Measurements from ENCODE around the gene MYBPC2.

The MYBPC2 gene

GRCh38 chr19:50511069-50511822 lies 78.6 kb downstream of the MYBPC2 start, which contains the start of gene JOSD2:
TSS of gene JOSD2 (minus strand) at chr19:50511191. CDS start at chr19:50510431, 760 bp downstream.
- no peaks in the 10 kb centered on the region for H3K27me3 ChIP-seq (ENCODE audit: control insufficient read depth, insufficient read depth, low read length, poor library complexity, severe bottlenecking)
- no peaks in the 10 kb centered on the region for H3K36me3 ChIP-seq (ENCODE audit: control insufficient read depth, insufficient read depth, low read length)
- H3K27ac ChIP-seq (ENCODE audit: insufficient read depth, low read depth, low read length, poor library complexity, severe bottlenecking), result peak within 1 kb of the TSS; percentile 88
- H3K9me3 ChIP-seq (ENCODE audit: control insufficient read depth, low read length), result no peaks in the 10 kb centered on the region
- peaks cover 17% of the 10 kb centered on the region for H3K4me1 ChIP-seq (ENCODE audit: control insufficient read depth, insufficient read depth, low read length)
- peak within 1 kb of the TSS; percentile 47 for H3K4me3 ChIP-seq (ENCODE audit: insufficient read depth, low read depth, low read length)
- WGBS, 2 experiments, result 21 to 24% methylated on average over 69 of the region's 69 CpGs

DNA sequence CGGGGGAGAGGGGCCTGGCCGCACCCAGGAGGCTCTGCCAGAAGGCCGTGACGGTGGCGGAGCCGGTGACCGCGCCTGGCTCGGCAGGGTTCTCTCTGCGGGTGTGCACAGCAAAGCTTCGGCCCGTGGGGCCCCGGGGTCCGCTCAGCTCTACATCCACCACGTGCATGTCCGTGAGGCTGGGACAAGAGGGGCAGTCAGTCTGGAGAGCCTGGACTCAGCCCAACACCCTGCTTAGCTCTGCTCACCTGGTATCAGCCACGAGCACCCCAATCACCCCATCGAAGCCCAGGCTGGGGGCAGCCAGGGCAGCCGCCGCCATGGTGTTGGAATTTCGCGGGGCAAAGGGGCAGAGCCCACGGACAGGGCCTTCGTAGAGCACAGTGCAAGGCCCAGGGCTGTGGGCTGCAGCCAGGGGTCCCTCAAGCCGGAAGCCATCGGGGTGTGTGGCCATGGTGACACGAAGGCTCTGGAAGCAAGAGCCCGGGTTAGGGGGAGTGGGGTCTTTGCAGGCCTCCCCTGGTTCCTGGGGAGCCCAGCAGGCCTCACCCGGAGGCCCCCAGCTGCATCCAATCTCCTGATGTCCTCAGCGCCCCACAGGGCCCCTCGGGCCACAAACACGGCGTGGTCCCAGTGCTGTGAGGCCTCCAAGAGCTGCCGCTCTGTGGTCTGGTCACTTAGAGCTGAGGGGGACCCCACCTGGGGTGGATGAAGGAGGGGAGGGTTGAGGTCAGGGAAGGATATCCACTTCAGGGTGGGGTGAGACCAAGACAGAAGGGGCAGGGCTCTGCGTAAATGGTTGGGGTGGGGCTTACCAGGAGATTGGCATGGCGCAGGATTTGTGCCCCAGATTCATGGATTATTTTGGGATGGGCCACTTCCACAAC lies 79.7 kb downstream of the MYBPC2 start:
- Histone ChIP-seq H3K4me3 (ENCODE audit: insufficient read depth, low read depth, low read length) (no peak overlapping the region), H3K4me1 (ENCODE audit: control insufficient read depth, insufficient read depth, low read length) (peaks cover 17% of the 10 kb centered on the region), H3K27ac (ENCODE audit: insufficient read depth, low read depth, low read length, poor library complexity, severe bottlenecking) (no peak overlapping the region), H3K9me3 (ENCODE audit: control insufficient read depth, low read length) (no peaks in the 10 kb centered on the region), H3K36me3 (ENCODE audit: control insufficient read depth, insufficient read depth, low read length) (peaks cover 3% of the 10 kb centered on the region), H3K27me3 (ENCODE audit: control insufficient read depth, insufficient read depth, low read length, poor library complexity, severe bottlenecking) (no peaks in the 10 kb centered on the region)
- 94% methylated on average over 36 of the region's 36 CpGs for WGBS, 2 experiments

GRCh38 chr19:50512999-50513745 lies 80.5 kb downstream of the MYBPC2 start:
- no peak overlapping the region for H3K4me3 ChIP-seq (ENCODE audit: insufficient read depth, low read depth, low read length)
- H3K9me3 ChIP-seq (ENCODE audit: control insufficient read depth, low read length), result no peaks in the 10 kb centered on the region
- H3K36me3 ChIP-seq (ENCODE audit: control insufficient read depth, insufficient read depth, low read length), result peaks cover 4% of the 10 kb centered on the region
- 83 to 88% methylated on average over 12 of the region's 12 CpGs for WGBS, 2 experiments
- H3K4me1 ChIP-seq (ENCODE audit: control insufficient read depth, insufficient read depth, low read length), result peaks cover 17% of the 10 kb centered on the region
- H3K27ac ChIP-seq (ENCODE audit: insufficient read depth, low read depth, low read length, poor library complexity, severe bottlenecking), result no peak overlapping the region
- H3K27me3 ChIP-seq (ENCODE audit: control insufficient read depth, insufficient read depth, low read length, poor library complexity, severe bottlenecking), result no peaks in the 10 kb centered on the region

DNA sequence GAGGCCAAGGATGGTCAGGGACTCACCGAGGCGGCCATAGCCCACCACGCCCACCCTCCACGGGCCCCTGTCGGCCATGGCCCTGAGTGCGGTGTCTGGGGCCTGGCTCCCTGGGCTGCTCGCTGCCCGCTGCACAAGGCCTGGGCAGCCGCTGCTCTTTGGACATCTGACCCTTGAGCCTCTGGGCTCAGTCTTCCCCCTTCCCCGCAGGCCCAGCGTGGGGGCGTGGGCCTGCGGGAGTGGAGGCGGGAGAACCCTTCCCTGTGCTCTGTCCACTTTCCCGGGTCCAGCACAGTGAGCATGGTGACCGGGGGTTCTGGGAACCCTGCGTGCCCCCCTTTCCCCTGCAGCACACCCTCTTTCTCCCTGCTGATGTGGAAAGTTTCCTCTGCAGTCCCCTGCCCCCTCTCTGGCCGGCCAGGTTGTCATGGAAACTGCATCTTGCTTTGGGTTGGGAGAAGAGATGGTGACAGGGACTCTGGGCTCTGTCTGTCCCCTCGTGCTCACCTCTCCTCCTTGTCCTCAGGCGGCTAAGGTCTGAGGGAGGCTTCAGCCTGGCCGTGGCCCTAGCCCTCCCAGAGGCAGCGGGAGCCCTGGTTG lies 81.2 kb downstream of the MYBPC2 start, which contains the start of gene ASPDH:
ASPDH (minus strand) TSS at position 168 of the 600 bp plus-strand sequence; CDS start at position 78, 90 bp downstream.
- Histone ChIP-seq H3K4me1 (ENCODE audit: control insufficient read depth, insufficient read depth, low read length) (peaks cover 17% of the 10 kb centered on the region), H3K27ac (ENCODE audit: insufficient read depth, low read depth, low read length, poor library complexity, severe bottlenecking) (peak within 1 kb of the TSS; percentile 16), H3K9me3 (ENCODE audit: control insufficient read depth, low read length) (no peaks in the 10 kb centered on the region), H3K27me3 (ENCODE audit: control insufficient read depth, insufficient read depth, low read length, poor library complexity, severe bottlenecking) (no peaks in the 10 kb centered on the region), H3K4me3 (ENCODE audit: insufficient read depth, low read depth, low read length) (no peak within 1 kb of the TSS), H3K36me3 (ENCODE audit: control insufficient read depth, insufficient read depth, low read length) (peaks cover 11% of the 10 kb centered on the region)
- WGBS, 2 experiments, result 74 to 76% methylated on average over 22 of the region's 22 CpGs

- Histone ChIP-seq H3K27ac (ENCODE audit: insufficient read depth, low read depth, low read length, poor library complexity, severe bottlenecking) (peak overlapping the region; percentile 16), H3K9me3 (ENCODE audit: control insufficient read depth, low read length) (no peaks in the 10 kb centered on the region), H3K36me3 (ENCODE audit: control insufficient read depth, insufficient read depth, low read length) (peaks cover 14% of the 10 kb centered on the region), H3K4me1 (ENCODE audit: control insufficient read depth, insufficient read depth, low read length) (peaks cover 17% of the 10 kb centered on the region), H3K4me3 (ENCODE audit: insufficient read depth, low read depth, low read length) (no peak overlapping the region), H3K27me3 (ENCODE audit: control insufficient read depth, insufficient read depth, low read length, poor library complexity, severe bottlenecking) (no peaks in the 10 kb centered on the region)
- WGBS, 2 experiments, result 85 to 86% methylated on average over 38 of the region's 38 CpGs
Observed at GRCh38 chr19:50514346-50515167, 81.9 kb downstream of the MYBPC2 start.

DNA sequence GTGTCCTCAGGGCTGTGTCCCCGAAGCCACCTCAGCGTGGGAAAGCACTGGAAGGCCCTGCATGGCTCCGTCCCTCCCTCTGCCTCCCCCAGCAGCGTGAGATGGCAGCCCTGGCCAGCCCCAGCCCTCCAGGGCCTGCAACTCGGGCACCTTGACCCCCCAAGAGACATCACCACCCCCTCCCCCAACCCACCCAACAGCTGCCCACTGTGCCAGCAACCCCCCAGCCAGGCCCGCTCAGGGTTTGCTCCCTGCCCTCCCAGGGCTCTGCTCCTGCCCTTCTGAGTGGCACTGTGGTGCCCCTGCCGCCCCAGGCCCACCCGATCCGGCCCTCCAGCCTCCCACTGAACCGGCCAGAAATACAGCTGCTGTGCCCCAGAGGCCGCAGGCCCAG lies 82.5 kb downstream of the MYBPC2 start:
- no peak overlapping the region for H3K4me3 ChIP-seq (ENCODE audit: insufficient read depth, low read depth, low read length)
- H3K36me3 ChIP-seq (ENCODE audit: control insufficient read depth, insufficient read depth, low read length), result peaks cover 14% of the 10 kb centered on the region
- peaks cover 14% of the 10 kb centered on the region for H3K4me1 ChIP-seq (ENCODE audit: control insufficient read depth, insufficient read depth, low read length)
- 77 to 82% methylated on average over 11 of the region's 11 CpGs for WGBS, 2 experiments
- no peaks in the 10 kb centered on the region for H3K9me3 ChIP-seq (ENCODE audit: control insufficient read depth, low read length)
- H3K27ac ChIP-seq (ENCODE audit: insufficient read depth, low read depth, low read length, poor library complexity, severe bottlenecking), result no peak overlapping the region
- H3K27me3 ChIP-seq (ENCODE audit: control insufficient read depth, insufficient read depth, low read length, poor library complexity, severe bottlenecking), result no peaks in the 10 kb centered on the region
